PC-3 (cell line): ENCODE results near the gene HES7. TPM values are rescaled to one million over a fixed set of nuclear protein-coding genes. Genes with fewer than 3 reads are reported as not detected.

Experiments
- ATAC-seq: fragments of 200-7000 bp; cut with Tn5 transposase; 2 replicates; pipeline ENCODE4 v1.9.1; 2020; ENCODE audit warnings: mild to moderate bottlenecking, moderate library complexity
- BruUV-seq: library from RNA; stranded (reverse); fragments of 400-500 nt; replicated peaks from 2 replicates; lab custom pipeline; 2021; lab: Mats Ljungman, UMichigan
- CTCF ChIA-PET: fragments of 300-600 bp; sonication (Branson Sonifier 250); formaldehyde crosslinking; loops from one replicate; lab custom pipeline; 2022; ENCODE audit warnings: antibody characterized with exemption; lab: Charles Lee
- POLR2A ChIA-PET: fragments of 300-600 bp; sonication (Branson Sonifier 250); formaldehyde crosslinking; loops from one replicate; lab custom pipeline; 2022; ENCODE audit warnings: antibody characterized with exemption; ENCODE audit not compliant: unreplicated experiment; lab: Charles Lee
- DNase-seq: peaks from one replicate; pipeline ENCODE4 v3.0.0-alpha.2; 2015
- H2AFZ ChIP-seq: fragments of 300-600 bp; sonication (generic); 2 replicates; pipeline ENCODE4 v1.6.0; 2016; ENCODE audit warnings: antibody characterized with exemption, low read length
- H3F3A ChIP-seq: fragments of 300-600 bp; sonication (generic); one replicate; pipeline ENCODE4 v1.6.0; 2017; ENCODE audit warnings: antibody characterized with exemption, low read length, control low read depth, mild to moderate bottlenecking; ENCODE audit not compliant: unreplicated experiment
- H3K27ac ChIP-seq: fragments of 300-600 bp; sonication (generic); 2 replicates; pipeline ENCODE4 v1.5.1; 2016; ENCODE audit warnings: mild to moderate bottlenecking, low read length
- H3K27me3 ChIP-seq: fragments of 300-600 bp; sonication (generic); 2 replicates; pipeline ENCODE4 v1.6.1; 2016; ENCODE audit warnings: low read length, mixed read lengths
- H3K36me3 ChIP-seq: fragments of 300-600 bp; sonication (generic); 2 replicates; pipeline ENCODE4 v1.6.1; 2016; ENCODE audit warnings: low read depth, mixed run types, low read length, mixed read lengths
- H3K4me1 ChIP-seq: fragments of 300-600 bp; sonication (generic); 2 replicates; pipeline ENCODE4 v1.5.1; 2016; ENCODE audit warnings: low read length; ENCODE audit not compliant: insufficient read depth
- H3K4me2 ChIP-seq: fragments of 300-600 bp; sonication (generic); 2 replicates; pipeline ENCODE4 v1.6.0; 2016; ENCODE audit warnings: low read length
- H3K4me3 ChIP-seq: fragments of 300-600 bp; sonication (generic); 2 replicates; pipeline ENCODE4 v1.5.1; 2016; ENCODE audit warnings: mild to moderate bottlenecking, low read length, mixed read lengths
- H3K79me2 ChIP-seq: fragments of 300-600 bp; sonication (generic); 2 replicates; pipeline ENCODE4 v1.6.1; 2017; ENCODE audit warnings: low read length, mixed read lengths
- H3K9ac ChIP-seq: fragments of 300-600 bp; sonication (generic); 2 replicates; pipeline ENCODE4 v1.6.0; 2016; ENCODE audit warnings: mild to moderate bottlenecking, low read length
- H3K9me2 ChIP-seq: fragments of 300-600 bp; sonication (generic); replicated peaks from 2 replicates; pipeline ENCODE4 v1.6.1; 2016; ENCODE audit warnings: mixed run types, low read length, mixed read lengths
- H3K9me3 ChIP-seq: fragments of 300-600 bp; sonication (generic); 2 replicates; pipeline ENCODE4 v1.6.1; 2016; ENCODE audit warnings: low read length, mixed read lengths
- H4K20me1 ChIP-seq: fragments of 300-600 bp; sonication (generic); 2 replicates; pipeline ENCODE4 v1.6.1; 2016; ENCODE audit warnings: low read length, mixed read lengths
- CTCF ChIP-seq: fragments of 300-600 bp; sonication (generic); conservative IDR thresholded peaks from 2 replicates; pipeline ENCODE4 v1.5.1; 2017; ENCODE audit warnings: antibody characterized with exemption, low read depth, mild to moderate bottlenecking, low read length
- EZH2 ChIP-seq: fragments of 300-600 bp; sonication (generic); IDR thresholded peaks from one replicate; pipeline ENCODE4 v1.6.1; 2017; ENCODE audit warnings: antibody characterized with exemption, mild to moderate bottlenecking, low read length; ENCODE audit not compliant: unreplicated experiment
- EZH2phosphoT487 ChIP-seq: fragments of 300-600 bp; sonication (generic); IDR thresholded peaks from 2 replicates; pipeline ENCODE4 v1.6.1; 2018; ENCODE audit warnings: mild to moderate bottlenecking, antibody characterized with exemption, low read length, borderline replicate concordance
- intact Hi-C: fragments of 100-400 bp; cut with micrococcal nuclease; formaldehyde crosslinking; loops from 2 replicates; pipeline ENCODE4 v1.9.0; 2023
- total RNA-seq: library from RNA; depleted of rRNA; stranded (reverse); fragments of >200 nt; gene quantifications from 2 replicates; pipeline ENCODE4 v1.2.3, GENCODE V29; 2014

The HES7 gene
- total RNA-seq, 1 experiment from 2014 or later: not detected

- CTCF ChIA-PET: no interaction called here
- peak overlapping the region; percentile 68 for H2AFZ ChIP-seq
- no peaks in the 10 kb centered on the region for H3K27me3 ChIP-seq
- H4K20me1 ChIP-seq: peaks cover 12% of the 10 kb centered on the region; the same call in 1 of the 2 replicates
- no TSS peak for BruUV-seq
- H3K9me2 ChIP-seq: no peaks in the 10 kb centered on the region
- H3K27ac ChIP-seq: peak overlapping the region; percentile 77
- peaks cover 42% of the 10 kb centered on the region for H3K4me1 ChIP-seq
- H3K4me3 ChIP-seq: peak overlapping the region; percentile 93
- no peaks in the 10 kb centered on the region; the same call in 1 of the 2 replicates for H3K36me3 ChIP-seq
- H3K79me2 ChIP-seq: peaks cover 36% of the 10 kb centered on the region
- H3K9ac ChIP-seq: peak overlapping the region; percentile 88
- no peaks in the 10 kb centered on the region for H3F3A ChIP-seq
- TF ChIP-seq EZH2phosphoT487: no peak
- no peak for TF ChIP-seq CTCF
- TF ChIP-seq EZH2: no peak
- intact Hi-C loops: loop anchor here (1.0 kb wide), 2 partner anchors 18 to 36 kb away; no protein-coding TSS in a partner anchor
- peak overlapping the region; percentile 90 for H3K4me2 ChIP-seq
- no peaks in the 10 kb centered on the region for H3K9me3 ChIP-seq
- POLR2A ChIA-PET: interaction anchor here (0.6 to 1.0 kb wide), 2 partner anchors 17 to 273 kb away, joined by 3 to 5 read pairs; no protein-coding TSS in a partner anchor
- DNase-seq: peak; percentile 99
- ATAC-seq: peak; percentile 65
Observed at GRCh38 chr17:8156246-8156992, 32.5 kb upstream of the HES7 start.

GRCh38 chr17:8155996-8156245 lies 32.0 kb upstream of the HES7 start:
- BruUV-seq: TSS peak; percentile 70
- peak overlapping the region; percentile 88 for H3K9ac ChIP-seq
- H3K36me3 ChIP-seq: no peaks in the 10 kb centered on the region; the same call in 1 of the 2 replicates
- H2AFZ ChIP-seq: no peak overlapping the region
- H3K9me2 ChIP-seq: no peaks in the 10 kb centered on the region
- H3K4me2 ChIP-seq: peak overlapping the region; percentile 90
- TF ChIP-seq EZH2phosphoT487 (no peak), EZH2 (no peak), CTCF (no peak)
- H3K9me3 ChIP-seq: no peaks in the 10 kb centered on the region
- ChIA-PET POLR2A (interaction anchor here (1.0 kb wide), 1 partner anchor 17 kb away, joined by 5 read pairs; no protein-coding TSS in a partner anchor), CTCF (no interaction called here)
- peaks cover 41% of the 10 kb centered on the region for H3K4me1 ChIP-seq
- peak overlapping the region; percentile 62 for H3K27ac ChIP-seq
- DNase-seq: no peak
- ATAC-seq: no peak
- intact Hi-C loops: loop anchor here (1.0 kb wide), 2 partner anchors 18 to 36 kb away; no protein-coding TSS in a partner anchor
- peaks cover 13% of the 10 kb centered on the region; the same call in 1 of the 2 replicates for H4K20me1 ChIP-seq
- peaks cover 32% of the 10 kb centered on the region for H3K79me2 ChIP-seq
- no peaks in the 10 kb centered on the region for H3F3A ChIP-seq
- H3K4me3 ChIP-seq: peak overlapping the region; percentile 93
- H3K27me3 ChIP-seq: no peaks in the 10 kb centered on the region
